Upper lobe of right lung (tissue), 1 donor: Measurements from ENCODE around the gene UQCC3. TPM values are rescaled to one million over a fixed set of nuclear protein-coding genes. Genes with fewer than 3 reads are reported as not detected.

Experiments
- ATAC-seq: fragments of 200-7000 bp; cut with Tn5 transposase; one replicate; pipeline ENCODE4 v1.9.1; 2020; ENCODE audit warnings: mild to moderate bottlenecking, moderate library complexity
- DNase-seq: peaks from one replicate; pipeline ENCODE4 v3.0.0-alpha.2; 2020
- H3K27ac ChIP-seq: fragments of 200-600 bp; one replicate; pipeline ENCODE4 v1.8.0; 2022
- H3K27me3 ChIP-seq: fragments of 200-600 bp; one replicate; pipeline ENCODE4 v1.8.0; 2022; ENCODE audit warnings: mild to moderate bottlenecking
- H3K36me3 ChIP-seq: fragments of 200-600 bp; one replicate; pipeline ENCODE4 v1.8.0; 2022
- H3K4me1 ChIP-seq: fragments of 200-600 bp; one replicate; pipeline ENCODE4 v1.8.0; 2022
- H3K4me3 ChIP-seq: fragments of 200-600 bp; one replicate; pipeline ENCODE4 v1.8.0; 2022; ENCODE audit warnings: mild to moderate bottlenecking
- H3K9me3 ChIP-seq: fragments of 200-600 bp; one replicate; pipeline ENCODE4 v1.8.0; 2022
- CTCF ChIP-seq: fragments of 200-600 bp; IDR thresholded peaks from one replicate; pipeline ENCODE4 v1.8.0; 2022; ENCODE audit warnings: antibody characterized with exemption
- intact Hi-C: fragments of 100-400 bp; cut with DNase I; formaldehyde crosslinking; loops from one replicate; pipeline ENCODE4 v1.11.0; 2022
- total RNA-seq: library from RNA; stranded (reverse); fragmentation: NEBNext Ultra II Directional; extraction: Animal tissue kit (Norgen Biotek cat#: 25700); gene quantifications from one replicate; pipeline ENCODE4 v1.2.1, GENCODE V29; 2021
- donor health status: DM: no; HTN: yes; CAD: no; lungs with severe emphysema.

Gene UQCC3
- total RNA-seq, 1 donor from 2014 or later, result 5.7 TPM

GRCh38 chr11:62712861-62713260 lies 41.4 kb downstream of the UQCC3 start:
- H3K9me3 ChIP-seq, result no peaks in the 10 kb centered on the region
- H3K36me3 ChIP-seq, result peaks cover 74% of the 10 kb centered on the region
- H3K27me3 ChIP-seq, result no peaks in the 10 kb centered on the region
- intact Hi-C loops, result no loop called here
- peak overlapping the region; percentile 5 for H3K27ac ChIP-seq
- ATAC-seq (no peak), DNase-seq (no peak)
- no peak for TF ChIP-seq CTCF
- no peak overlapping the region for H3K4me3 ChIP-seq
- peaks cover 19% of the 10 kb centered on the region for H3K4me1 ChIP-seq

GRCh38 chr11:62713343-62713742 lies 41.9 kb downstream of the UQCC3 start:
- no peak for DNase-seq
- Histone ChIP-seq H3K4me1 (peaks cover 16% of the 10 kb centered on the region), H3K36me3 (peaks cover 78% of the 10 kb centered on the region), H3K27me3 (no peaks in the 10 kb centered on the region), H3K9me3 (no peaks in the 10 kb centered on the region), H3K4me3 (no peak overlapping the region), H3K27ac (peak overlapping the region; percentile 32)
- ATAC-seq, result peak; percentile 56
- TF ChIP-seq CTCF, result no peak
- intact Hi-C loops, result no loop called here

DNA sequence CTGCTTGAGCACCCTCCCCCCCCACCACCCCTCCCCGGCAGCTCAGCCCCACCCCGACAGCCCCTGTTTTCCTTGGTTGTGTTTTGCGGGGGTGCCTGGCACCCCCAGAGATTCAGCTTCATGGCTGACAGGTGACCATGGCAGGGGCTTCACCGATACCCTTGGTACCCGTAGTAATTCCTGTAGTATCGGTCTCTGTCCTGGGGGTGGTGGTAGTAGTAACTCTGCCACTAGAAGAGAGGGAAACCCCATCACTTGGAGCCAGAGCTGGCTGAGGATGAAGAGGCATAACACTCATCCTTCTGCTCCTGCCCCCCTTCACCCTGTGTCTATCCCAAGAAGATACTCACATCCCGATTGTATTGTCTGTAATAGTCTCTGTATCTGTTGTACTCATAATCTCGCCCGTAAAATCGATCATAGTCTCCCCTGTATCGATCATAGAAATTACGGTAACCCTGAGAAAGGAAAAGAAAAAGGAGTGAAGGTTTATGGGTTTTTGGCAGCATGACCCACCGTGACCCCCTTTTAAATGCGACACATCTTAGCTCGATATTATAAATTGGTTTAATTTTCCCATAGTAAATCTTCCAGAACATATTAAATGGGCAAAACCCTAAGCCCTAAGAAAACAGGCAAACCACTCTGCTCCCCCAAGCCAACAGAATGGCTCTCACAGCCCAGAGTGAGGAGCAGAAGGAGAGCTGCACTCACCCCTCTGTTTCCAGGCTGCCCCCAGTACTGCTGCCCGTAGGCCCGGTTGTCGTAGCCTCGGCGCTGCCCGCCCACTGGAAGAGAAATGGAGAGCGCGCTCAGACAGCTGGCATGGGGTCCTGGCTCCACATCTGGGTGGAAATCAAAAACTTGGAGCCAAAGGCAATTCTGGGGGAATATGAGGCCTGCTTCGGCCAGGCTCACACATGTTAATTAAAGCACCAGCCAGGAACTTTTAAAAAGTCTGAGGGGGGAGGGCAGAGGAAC lies 44.0 kb downstream of the UQCC3 start:
- peaks cover 98% of the 10 kb centered on the region for H3K36me3 ChIP-seq
- no peak overlapping the region for H3K4me3 ChIP-seq
- no peaks in the 10 kb centered on the region for H3K27me3 ChIP-seq
- DNase-seq (no peak), ATAC-seq (no peak)
- TF ChIP-seq CTCF, result no peak
- H3K9me3 ChIP-seq, result no peaks in the 10 kb centered on the region
- H3K4me1 ChIP-seq, result peaks cover 3% of the 10 kb centered on the region
- H3K27ac ChIP-seq, result no peak overlapping the region
- intact Hi-C loops, result no loop called here

- Histone ChIP-seq H3K27ac (no peak overlapping the region), H3K27me3 (no peaks in the 10 kb centered on the region), H3K4me1 (no peaks in the 10 kb centered on the region), H3K4me3 (no peak overlapping the region), H3K9me3 (no peaks in the 10 kb centered on the region), H3K36me3 (peaks cover 98% of the 10 kb centered on the region)
- intact Hi-C loops, result no loop called here
- no peak for TF ChIP-seq CTCF
- DNase-seq (no peak), ATAC-seq (no peak)
These were observed 44.7 kb downstream of the UQCC3 start for GRCh38 chr11:62716206-62716605.

- Histone ChIP-seq H3K27me3 (no peaks in the 10 kb centered on the region), H3K27ac (no peak overlapping the region), H3K4me1 (peaks cover 1% of the 10 kb centered on the region), H3K9me3 (no peaks in the 10 kb centered on the region), H3K36me3 (peaks cover 98% of the 10 kb centered on the region), H3K4me3 (no peak overlapping the region)
- TF ChIP-seq CTCF, result no peak
- ATAC-seq (no peak), DNase-seq (no peak)
- intact Hi-C loops, result no loop called here
These were observed 45.3 kb downstream of the UQCC3 start for GRCh38 chr11:62716816-62717215.
